ENCODE measurements around the gene GPC6.

- TF ChIP-seq CTCF (optimal IDR thresholded peaks at IDR 0.05 in 1 of 3, IDR thresholded peaks at IDR 0.05 in 1 of 3, conservative IDR thresholded peaks at IDR 0.05 in 1 of 3; ENCODE audit: extremely low read depth in 1 of 3, insufficient read depth in 2 of 3, low read length in 3 of 3) (no peak), EZH2 (IDR thresholded peaks at IDR 0.05; ENCODE audit: low read length) (no peak)
Measured at GRCh38 chr13:93746589-93746988, 520.0 kb downstream of the GPC6 start.

Data from keratinocyte (primary cell).